Ovary (tissue), 3 donors: ENCODE data around the gene BARHL1.

Source experiments
- EP300 ChIP-seq: sonication (generic); formaldehyde crosslinking; IDR thresholded peaks from one replicate; pipeline ENCODE4 v1.6.1; 2017; ENCODE audit warnings: antibody characterized with exemption
- POLR2A ChIP-seq: fragments of 450-650 bp; IDR thresholded peaks from one replicate; pipeline ENCODE4 v1.6.1; 2017; ENCODE audit warnings: antibody characterized with exemption, mild to moderate bottlenecking, moderate library complexity
- TF ChIP-seq, protein P1 (sequence below), 3 donors: fragments of 450-650 bp in 2 of 3; fragments of 200-600 bp in 1 of 3; IDR thresholded peaks; one replicate each; pipeline versions ENCODE4 v1.5.1 to v1.8.0; 2016 to 2022; ENCODE audit warnings: antibody characterized with exemption in 3 of 3, mild to moderate bottlenecking in 1 of 3
- donor health status: DM: no; HTN: no; CAD: no.

DNA sequence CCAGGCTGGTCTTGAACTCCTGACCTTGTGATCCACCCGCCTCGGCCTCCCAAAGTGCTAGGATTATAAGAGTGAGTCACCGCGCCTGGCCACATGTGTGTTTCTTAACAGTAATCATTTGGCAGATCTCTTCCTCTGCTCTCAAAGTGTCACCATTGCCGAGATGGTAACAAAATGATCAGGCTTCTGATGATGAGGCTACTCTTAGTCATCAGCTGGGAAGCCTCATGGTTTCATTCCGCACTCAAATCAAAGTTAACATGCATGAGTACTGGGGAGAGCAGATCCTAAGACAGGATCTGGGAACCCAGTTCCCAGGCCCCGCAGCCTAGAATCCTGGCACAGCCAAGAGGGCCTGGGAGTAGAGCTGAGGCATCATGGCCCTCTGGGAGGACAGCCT is 27.4 kb downstream of the BARHL1 start:
- TF ChIP-seq, protein P1, sequence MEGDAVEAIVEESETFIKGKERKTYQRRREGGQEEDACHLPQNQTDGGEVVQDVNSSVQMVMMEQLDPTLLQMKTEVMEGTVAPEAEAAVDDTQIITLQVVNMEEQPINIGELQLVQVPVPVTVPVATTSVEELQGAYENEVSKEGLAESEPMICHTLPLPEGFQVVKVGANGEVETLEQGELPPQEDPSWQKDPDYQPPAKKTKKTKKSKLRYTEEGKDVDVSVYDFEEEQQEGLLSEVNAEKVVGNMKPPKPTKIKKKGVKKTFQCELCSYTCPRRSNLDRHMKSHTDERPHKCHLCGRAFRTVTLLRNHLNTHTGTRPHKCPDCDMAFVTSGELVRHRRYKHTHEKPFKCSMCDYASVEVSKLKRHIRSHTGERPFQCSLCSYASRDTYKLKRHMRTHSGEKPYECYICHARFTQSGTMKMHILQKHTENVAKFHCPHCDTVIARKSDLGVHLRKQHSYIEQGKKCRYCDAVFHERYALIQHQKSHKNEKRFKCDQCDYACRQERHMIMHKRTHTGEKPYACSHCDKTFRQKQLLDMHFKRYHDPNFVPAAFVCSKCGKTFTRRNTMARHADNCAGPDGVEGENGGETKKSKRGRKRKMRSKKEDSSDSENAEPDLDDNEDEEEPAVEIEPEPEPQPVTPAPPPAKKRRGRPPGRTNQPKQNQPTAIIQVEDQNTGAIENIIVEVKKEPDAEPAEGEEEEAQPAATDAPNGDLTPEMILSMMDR (IDR thresholded peaks at IDR 0.05), result no peak
- TF ChIP-seq POLR2A (no peak), EP300 (no peak)
